ENCODE results near the gene OR8D2.
"Not testable (repeated sequence)": the region's sequence is repeated elsewhere in the genome, so short reads cannot be mapped to it uniquely, and the experiment has no call there.

OR8D2 gene

GRCh38 chr11:124285610-124286344 is 34.2 kb downstream of the OR8D2 start:
- DNase-seq: no peak

DNA sequence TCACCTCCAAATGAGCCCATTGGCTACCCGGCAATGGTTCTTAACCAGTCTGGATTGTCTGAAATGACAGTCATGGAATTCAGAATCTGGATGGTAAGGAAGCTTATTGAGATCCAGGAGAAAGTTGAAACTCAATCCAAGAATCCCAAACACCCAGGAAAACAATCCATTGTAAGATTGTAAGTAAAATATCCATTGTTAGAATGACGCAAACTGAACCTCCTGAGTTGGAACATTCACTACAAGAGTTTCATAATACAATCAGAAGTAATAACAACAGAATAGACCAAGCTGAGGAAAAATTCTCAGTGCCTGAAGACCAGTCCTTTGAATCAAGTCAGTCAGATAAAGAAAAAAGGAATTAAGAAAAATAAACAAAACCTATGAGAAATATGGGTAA is 41.7 kb downstream of the OR8D2 start:
- DNase-seq: no peak

DNA sequence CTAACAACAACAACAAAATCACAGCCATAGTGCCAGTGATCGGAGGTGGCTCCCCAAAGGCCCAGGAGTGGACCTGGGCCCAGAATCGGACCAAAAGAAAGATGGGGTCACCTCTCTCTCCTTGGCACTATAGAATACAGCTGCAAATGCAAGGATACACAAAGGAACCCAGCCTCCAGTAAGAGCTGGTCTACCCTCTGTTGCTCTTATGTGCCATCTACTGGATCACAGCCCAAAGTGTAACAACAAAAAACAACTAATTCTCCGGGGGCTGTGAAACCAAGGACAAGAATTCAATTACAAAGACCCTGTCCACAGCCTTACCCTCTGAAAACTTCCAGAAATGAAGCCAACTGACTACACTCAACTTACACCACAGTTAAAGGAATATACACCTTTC is 42.2 kb downstream of the OR8D2 start:
- DNase-seq: no peak

DNA sequence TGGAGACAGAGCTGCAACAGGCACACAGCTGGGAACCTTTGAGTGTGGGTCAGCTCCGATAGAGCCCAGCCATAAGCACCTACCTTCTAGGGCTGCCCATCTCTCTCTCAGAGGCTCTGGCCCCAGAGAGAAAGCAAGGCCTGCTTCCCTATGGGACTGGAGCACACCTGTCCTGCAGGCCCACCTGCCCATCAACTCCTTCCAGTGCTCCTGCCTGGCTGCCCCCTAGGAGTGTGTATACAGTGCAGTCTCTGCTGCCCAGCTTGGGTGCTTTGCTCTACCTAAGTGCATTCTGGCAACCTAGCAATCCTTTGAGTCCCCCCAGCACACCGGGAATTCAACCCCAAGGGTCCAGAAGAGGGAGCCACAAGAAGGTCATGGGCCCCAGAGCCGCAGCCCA is 42.8 kb downstream of the OR8D2 start:
- no peak for DNase-seq

- no peak for DNase-seq
These were observed 43.9 kb downstream of the OR8D2 start for GRCh38 chr11:124276081-124276480.

GRCh38 chr11:124274000-124274399 is 46.0 kb downstream of the OR8D2 start:
- DNase-seq: no peak

- DNase-seq: not testable (repeated sequence)
These were observed 49.1 kb downstream of the OR8D2 start for GRCh38 chr11:124270886-124271285.
